ENCODE data around the gene P2RX6. TPM values are rescaled to one million over a fixed set of nuclear protein-coding genes. Genes with fewer than 3 reads are reported as not detected.

Gene P2RX6
- total and polyA plus RNA-seq, 2 of the 4 experiments (the other 2 are of a cell fraction) = 0.90 to 1.6 TPM

DNA sequence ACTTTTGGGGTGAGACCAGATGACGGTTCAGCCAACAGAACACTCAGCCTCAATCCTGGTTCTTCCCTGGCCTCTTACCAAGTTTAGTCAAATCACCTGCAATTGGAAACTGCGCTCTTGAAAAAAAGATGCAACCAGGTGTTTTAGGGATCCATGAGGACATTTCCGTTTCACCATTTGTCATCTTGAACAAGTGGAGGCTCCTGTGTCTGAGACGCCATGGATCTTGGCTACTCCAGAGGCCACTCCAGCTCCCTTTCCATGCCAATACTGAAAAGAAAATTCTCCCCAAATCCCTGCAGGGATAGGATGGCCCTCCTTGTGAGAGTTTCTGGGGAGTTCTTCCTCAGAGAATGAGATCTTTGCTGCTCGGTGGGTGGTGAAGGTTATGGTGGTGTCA, 58.5 kb downstream of the P2RX6 start:
- Histone ChIP-seq H2BK5ac (ENCODE audit: low read depth, low read length, poor library complexity, severe bottlenecking) (no peak overlapping the region), H4K5ac (ENCODE audit: low read depth, low read length) (no peak overlapping the region), H3K4me2 (ENCODE audit: low read depth, low read length) (no peak overlapping the region), H2BK20ac (ENCODE audit: low read depth, low read length) (no peak overlapping the region), H2BK120ac (ENCODE audit: low read depth, low read length) (no peak overlapping the region), H3K79me1 (ENCODE audit: low read depth in 1 of 2, low read length in 2 of 2) (no peaks in the 10 kb centered on the region), H4K91ac (ENCODE audit: insufficient read depth, low read depth, low read length) (no peak overlapping the region), H2AK9ac (replicated peaks; ENCODE audit: low read depth, low read length, poor library complexity) (no peak overlapping the region), H3K9ac (ENCODE audit: low read depth, low read length) (no peak overlapping the region), H4K8ac (ENCODE audit: low read depth in 2 of 2, low read length in 2 of 2) (no peak overlapping the region), H3K9me1 (ENCODE audit: insufficient read depth, low read length) (peaks cover 5% of the 10 kb centered on the region; the same call in 1 of the 2 replicates), H3K4me1 (ENCODE audit: control insufficient read depth, insufficient read depth, low read length) (peaks cover 3% of the 10 kb centered on the region), H3K36me3 (ENCODE audit: control insufficient read depth, insufficient read depth, low read length) (no peaks in the 10 kb centered on the region), H2AFZ (replicated peaks; ENCODE audit: low read length, poor library complexity) (no peak overlapping the region), H3K9me3 (ENCODE audit: control insufficient read depth, insufficient read depth, low read length) (peaks cover 10% of the 10 kb centered on the region; the same call in 1 of the 2 replicates), H4K20me1 (ENCODE audit: insufficient read depth, low read length) (no peaks in the 10 kb centered on the region), H2BK15ac (ENCODE audit: low read depth, low read length) (no peak overlapping the region), H3K27ac (ENCODE audit: insufficient read depth, low read length) (no peak overlapping the region), H3K23ac (ENCODE audit: low read depth, low read length) (no peak overlapping the region; the same call in 1 of the 2 replicates), H3K4me3 (ENCODE audit: insufficient read depth, low read depth, low read length) (no peak overlapping the region), H3K18ac (ENCODE audit: low read depth, low read length) (no peak overlapping the region), H3K27me3 (ENCODE audit: control insufficient read depth, insufficient read depth, low read length) (peaks cover 17% of the 10 kb centered on the region; the same call in 1 of the 2 replicates), H3K56ac (ENCODE audit: extremely low read depth, insufficient read depth, low read length) (no peak overlapping the region), H2AK5ac (ENCODE audit: low read depth, low read length) (no peak overlapping the region), H3K14ac (replicated peaks; ENCODE audit: low read depth, low read length) (no peak overlapping the region), H3K4ac (ENCODE audit: low read depth, low read length) (no peak overlapping the region)
- dilution Hi-C loops (cut with HindIII; ENCODE audit: low sequenced_read_pairs, unreplicated experiment) (no loop called here), in situ Hi-C loops (cut with MboI; ENCODE audit: low sequenced_read_pairs) (no loop called here), intact Hi-C loops (cut with micrococcal nuclease) (no loop called here)
- TF ChIP-seq FOS (IDR thresholded peaks at IDR 0.05; ENCODE audit: low read depth, low read length) (no peak), CHD1 (IDR thresholded peaks at IDR 0.05; ENCODE audit: low read depth, low read length) (no peak), USF2 (IDR thresholded peaks at IDR 0.05; ENCODE audit: low read depth, low read length) (no peak), NFE2L2 (IDR thresholded peaks at IDR 0.05; ENCODE audit: low read depth, low read length) (no peak), RAD21 (IDR thresholded peaks at IDR 0.05; ENCODE audit: low read length) (no peak), SMC3 (IDR thresholded peaks at IDR 0.05; ENCODE audit: low read depth, low read length) (no peak), MAFK (IDR thresholded peaks at IDR 0.05; ENCODE audit: low read depth, low read length) (no peak), RCOR1 (IDR thresholded peaks at IDR 0.05; ENCODE audit: insufficient replicate concordance, low read length) (no peak), POLR2A (IDR thresholded peaks at IDR 0.05; ENCODE audit: low read depth, low read length) (no peak), CEBPB (IDR thresholded peaks at IDR 0.05; ENCODE audit: low read depth, low read length) (no peak), MAZ (IDR thresholded peaks at IDR 0.05; ENCODE audit: borderline replicate concordance, low read depth, low read length) (no peak)
- DNase-seq (no peak), ATAC-seq (ENCODE audit: low read depth) (no peak)
- ChIA-PET CTCF (interaction anchor here (1.2 kb wide), 1 partner anchor 10 kb away, joined by 3 read pairs; no protein-coding TSS in a partner anchor), POLR2A (ENCODE audit: unreplicated experiment) (no interaction called here)
- BruUV-seq (replicated peaks) = no TSS peak
- WGBS, 2 experiments (ENCODE audit: extremely low coverage in 2 of 2, insufficient read length in 1 of 2) = no CpG with 5 or more reads among the region's 5 CpGs
